COLO668 (cell line): ENCODE results near the gene ANKS6.
A peak's percentile ranks its signal among the peaks of the same experiment; 100 is the strongest.

ENCODE experiments used
- DNase-seq: peaks from one replicate; lab custom pipeline; 2025; ENCODE audit not compliant: unreplicated experiment; lab: John Stamatoyannopoulos, UW

ANKS6 gene

GRCh38 chr9:98796364-98797101 lies at the start of gene ANKS6:
Gene ANKS6 (minus strand): TSS chr9:98796555. CDS start chr9:98796491, 64 bp downstream.
- DNase-seq = peak; percentile 92

DNA sequence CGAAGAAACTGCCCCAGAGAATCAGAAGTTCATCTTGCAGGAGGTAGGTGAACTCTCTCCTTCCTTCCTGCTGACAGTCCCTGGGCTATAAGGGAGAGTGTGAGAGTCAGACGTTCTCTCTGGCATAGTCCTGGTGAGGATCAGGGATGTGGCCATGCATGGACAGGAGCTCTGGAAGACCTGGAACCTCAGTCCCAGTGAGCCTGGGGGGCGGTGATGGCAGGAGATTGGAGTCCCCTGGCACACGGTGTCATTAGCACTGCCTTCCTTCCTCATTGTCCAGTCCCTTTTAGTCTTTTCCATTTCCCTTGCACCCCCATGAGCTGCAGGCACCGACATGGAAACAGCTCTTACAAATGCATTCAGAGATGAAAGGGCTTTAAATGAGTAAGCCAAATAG lies 49.7 kb upstream of the ANKS6 start:
- no peak for DNase-seq

DNA sequence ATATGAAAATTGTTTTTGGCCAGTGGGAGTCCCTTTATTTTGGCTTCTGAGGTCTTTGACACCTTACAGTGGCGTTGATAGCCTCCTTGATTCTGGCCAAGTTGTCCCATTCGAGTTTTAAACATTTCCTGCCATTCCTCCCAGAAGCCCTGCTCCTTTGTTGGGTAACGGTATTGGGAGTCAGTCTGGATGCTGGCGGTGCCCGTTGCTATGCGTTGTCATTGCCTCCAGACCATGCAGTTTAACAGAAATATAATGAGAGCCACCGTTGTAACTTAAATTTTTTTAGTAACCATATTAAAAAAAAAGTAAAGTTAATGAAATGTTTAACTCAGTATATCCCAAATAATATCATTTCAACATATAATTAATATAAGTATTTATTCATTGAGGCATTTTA lies 46.2 kb upstream of the ANKS6 start:
- no peak for DNase-seq

DNA sequence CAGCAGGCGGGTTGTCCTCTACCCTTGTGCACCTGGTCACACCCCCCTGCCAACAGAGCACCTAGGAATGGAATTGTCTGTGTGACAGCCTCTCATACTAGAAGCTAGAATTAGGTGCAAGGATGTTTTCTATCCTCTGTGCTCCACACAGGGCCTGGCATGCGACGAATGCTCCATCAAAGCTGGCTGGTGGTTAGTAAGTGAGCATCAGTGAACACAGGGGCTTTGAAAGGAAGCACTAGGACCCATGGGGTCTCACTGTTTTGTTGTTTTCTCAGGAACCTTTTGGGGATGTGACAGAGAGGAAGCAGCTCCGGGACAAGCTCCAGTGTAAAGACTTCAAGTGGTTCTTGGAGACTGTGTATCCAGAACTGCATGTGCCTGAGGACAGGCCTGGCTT lies 43.4 kb upstream of the ANKS6 start:
- no peak for DNase-seq

- DNase-seq = no peak
These were observed 42.7 kb upstream of the ANKS6 start for GRCh38 chr9:98838868-98839565.

- DNase-seq = no peak
These were observed 42.0 kb upstream of the ANKS6 start for GRCh38 chr9:98838155-98838867.

DNA sequence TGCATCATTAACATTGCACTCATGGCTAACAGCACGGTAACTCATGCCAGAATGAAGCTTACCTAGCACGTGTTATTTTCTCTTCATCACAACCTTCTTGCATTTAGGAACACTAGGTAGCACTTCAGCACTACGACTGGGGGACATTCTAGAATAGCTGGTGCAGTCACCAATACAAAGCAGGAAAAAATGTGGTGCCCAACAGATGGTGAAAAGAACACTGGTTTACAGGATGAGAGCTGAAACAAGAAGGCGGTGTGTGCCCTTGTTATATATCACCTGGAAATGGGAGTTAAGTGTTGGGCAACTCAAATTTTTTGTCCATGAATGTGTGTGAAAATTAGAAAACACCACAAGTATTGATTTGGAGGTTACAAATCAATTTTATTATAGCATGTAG lies 41.2 kb upstream of the ANKS6 start:
- DNase-seq = no peak

GRCh38 chr9:98836206-98836605 lies 39.9 kb upstream of the ANKS6 start:
- DNase-seq = no peak

GRCh38 chr9:98834386-98834785 lies 38.0 kb upstream of the ANKS6 start:
- DNase-seq = no peak

DNA sequence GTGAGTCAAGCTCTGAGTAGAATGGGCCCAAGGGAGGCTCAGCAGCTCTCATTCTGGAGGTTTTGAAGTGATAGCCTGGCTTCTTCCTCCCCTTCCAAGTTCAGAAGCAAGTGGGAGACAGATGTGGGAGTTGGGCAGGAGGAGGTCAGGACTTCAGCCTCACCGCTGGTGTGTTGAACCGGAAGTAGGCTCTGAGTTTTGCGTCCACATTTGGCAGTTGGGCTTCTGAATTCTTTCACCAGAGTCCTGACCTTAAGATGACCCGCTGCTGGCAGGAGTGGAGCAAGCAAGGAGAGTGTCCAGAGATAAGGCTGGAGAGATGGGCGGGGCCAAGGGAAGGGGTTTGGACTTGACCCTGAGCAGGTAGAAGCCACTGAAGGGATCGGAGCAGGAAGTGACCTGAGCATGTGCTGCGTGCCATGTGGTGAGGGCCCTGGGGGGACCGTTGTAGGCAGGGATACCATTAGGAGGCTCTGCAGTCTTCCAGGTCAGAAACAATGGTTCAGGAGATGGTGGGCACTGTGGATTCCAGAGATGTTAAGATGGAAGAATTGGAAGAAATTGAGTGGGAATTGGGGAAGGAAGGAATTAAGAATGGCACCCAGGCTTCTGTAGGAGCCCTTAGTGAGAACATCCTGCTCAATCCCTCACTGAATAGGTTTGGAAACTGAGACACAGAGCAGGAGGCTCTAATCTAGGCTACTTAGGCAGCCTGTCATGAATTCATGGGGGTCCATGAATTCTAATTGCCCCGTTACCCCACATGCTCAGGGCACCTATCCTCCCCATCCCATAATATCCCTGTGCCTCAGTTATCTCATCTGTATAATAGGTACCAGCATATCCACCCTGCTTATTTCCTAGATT lies 37.0 kb upstream of the ANKS6 start:
- no peak for DNase-seq

DNA sequence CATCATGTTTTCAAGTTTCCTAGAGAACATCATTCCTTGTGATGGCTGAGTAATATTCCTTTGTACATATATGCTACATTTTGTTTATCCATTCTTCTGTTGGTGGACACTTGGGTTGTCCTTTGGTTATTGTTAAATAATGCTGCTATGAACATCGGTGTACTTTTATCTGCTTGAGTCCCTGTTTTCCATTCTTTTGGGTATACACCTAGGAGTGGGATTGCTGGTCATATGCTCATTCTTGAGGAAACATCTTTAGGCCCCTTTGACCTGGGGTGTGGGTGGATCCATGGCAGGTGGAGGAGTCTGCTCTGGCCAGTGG lies 36.4 kb upstream of the ANKS6 start:
- DNase-seq = no peak

GRCh38 chr9:98831696-98832095 lies 35.3 kb upstream of the ANKS6 start:
- DNase-seq = no peak

DNA sequence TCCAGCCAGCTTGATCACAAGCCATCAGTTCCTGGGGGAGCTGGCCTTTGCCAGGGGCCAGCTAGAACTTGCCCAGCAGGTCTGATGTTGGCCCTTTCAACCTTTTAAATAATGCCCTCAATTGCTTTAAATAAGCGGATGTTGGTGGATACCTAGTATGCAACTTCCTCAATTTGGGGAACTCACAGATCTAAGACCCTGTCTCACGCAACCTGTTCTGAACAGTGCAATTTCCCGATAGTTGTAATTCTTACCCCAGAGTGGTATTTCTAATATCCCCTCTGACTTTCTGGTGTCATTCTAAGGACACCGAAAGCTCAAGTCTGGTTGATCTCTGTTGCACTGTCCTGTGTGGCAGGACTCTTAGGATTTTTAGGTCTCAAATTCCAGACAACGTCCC lies 34.2 kb upstream of the ANKS6 start:
- no peak for DNase-seq

DNA sequence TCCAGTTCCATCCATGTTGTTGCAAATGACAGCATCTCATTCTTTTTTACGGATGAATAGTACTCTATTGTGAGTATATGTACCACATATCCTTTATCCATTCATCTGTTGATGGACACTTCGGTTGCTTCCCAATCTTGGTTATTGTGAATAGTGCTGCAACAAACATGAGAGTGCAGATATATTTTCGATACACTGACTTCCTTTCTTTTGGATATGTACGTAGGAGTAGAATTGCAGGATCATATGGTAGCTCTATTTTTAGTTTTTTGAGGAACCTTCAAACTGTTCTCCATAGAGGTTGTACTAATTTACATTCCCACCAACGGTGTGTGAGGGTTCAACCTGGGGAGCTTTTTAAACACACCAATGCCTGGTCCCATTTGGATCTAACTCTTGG lies 33.4 kb upstream of the ANKS6 start:
- DNase-seq = no peak

- no peak for DNase-seq
These were observed 30.4 kb upstream of the ANKS6 start for GRCh38 chr9:98826716-98827115.

GRCh38 chr9:98825414-98825813 lies 29.1 kb upstream of the ANKS6 start:
- no peak for DNase-seq

DNA sequence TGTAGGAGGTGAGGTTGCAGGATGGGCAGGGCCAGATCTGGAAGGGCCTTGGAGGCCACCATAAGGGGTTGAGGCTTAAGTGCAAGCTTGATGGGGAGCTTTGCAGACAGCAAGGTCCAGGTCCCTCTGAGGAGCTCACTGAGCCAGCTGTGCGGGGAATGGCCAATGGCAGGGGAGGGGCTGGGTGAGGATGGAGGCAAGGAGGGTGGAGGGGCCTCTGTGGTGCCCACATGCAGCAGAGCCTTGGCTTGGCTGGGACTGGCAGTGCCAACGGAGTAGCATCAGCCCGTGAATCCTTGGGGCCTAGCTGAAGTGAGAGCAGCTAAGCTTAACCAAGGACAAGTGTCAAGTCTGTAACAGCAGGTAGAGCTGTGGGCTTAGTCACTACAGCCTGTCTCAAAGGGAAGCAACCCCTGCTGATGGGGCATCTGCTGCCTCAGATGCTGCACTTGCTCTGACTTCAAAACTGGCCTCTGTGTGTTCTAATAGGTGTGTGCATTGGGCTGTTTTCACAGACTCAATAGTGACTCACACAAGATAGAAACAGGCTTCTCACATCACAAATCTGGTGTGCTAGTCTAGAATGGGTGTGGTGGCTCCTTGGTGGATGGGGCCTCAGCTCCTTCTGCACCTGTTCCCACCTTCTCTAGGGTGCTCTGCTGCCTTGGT lies 27.4 kb upstream of the ANKS6 start:
- no peak for DNase-seq

- no peak for DNase-seq
These were observed 26.3 kb upstream of the ANKS6 start for GRCh38 chr9:98822661-98823060.

GRCh38 chr9:98821831-98822230 lies 25.5 kb upstream of the ANKS6 start:
- DNase-seq = no peak

- no peak for DNase-seq
These were observed 22.9 kb upstream of the ANKS6 start for GRCh38 chr9:98819231-98819630.

- DNase-seq = no peak
These were observed 22.4 kb upstream of the ANKS6 start for GRCh38 chr9:98818764-98819163.
